ENCODE measurements around the gene DUOX1. TPM values are rescaled to one million over a fixed set of nuclear protein-coding genes. Genes with fewer than 3 reads are reported as not detected.
A peak's percentile ranks its signal among the peaks of the same experiment; 100 is the strongest.

Gene DUOX1
- total RNA-seq, 3 donors from 2014 or later: 0.43 to 1.7 (median 0.70) TPM

- peaks cover 4% of the 10 kb centered on the region for H3K36me3 ChIP-seq (ENCODE audit: low read depth)
- no peak for DNase-seq
- ATAC-seq: no peak
- intact Hi-C loops (cut with DNase I, micrococcal nuclease): loop anchor here in 1 of 2 donors (10.0 kb wide), 1 partner anchor 202 kb away; a partner anchor contains a TSS
- H3K9me3 ChIP-seq: no peaks in the 10 kb centered on the region
- no peak overlapping the region for H3K4me3 ChIP-seq
- no peak for TF ChIP-seq CTCF (IDR thresholded peaks at IDR 0.05)
- H3K4me1 ChIP-seq (ENCODE audit: low read depth): no peaks in the 10 kb centered on the region
These were observed 73.4 kb downstream of the DUOX1 start for GRCh38 chr15:45203182-45203581.

- ATAC-seq (peak; percentile 55), DNase-seq (peak in 2 of 3 donors; percentile 67 to 83)
- no peaks in the 10 kb centered on the region for H3K9me3 ChIP-seq
- no peaks in the 10 kb centered on the region for H3K36me3 ChIP-seq (ENCODE audit: low read depth)
- no peak overlapping the region for H3K4me3 ChIP-seq
- peak; percentile 51 for TF ChIP-seq CTCF (IDR thresholded peaks at IDR 0.05)
- H3K4me1 ChIP-seq (ENCODE audit: low read depth): no peaks in the 10 kb centered on the region
- intact Hi-C loops (cut with DNase I, micrococcal nuclease): loop anchor here in 1 of 2 donors (10.0 kb wide), 1 partner anchor 200 kb away; a partner anchor contains a TSS
These were observed 75.4 kb downstream of the DUOX1 start for GRCh38 chr15:45205192-45205591.

GRCh38 chr15:45212493-45212892 lies 82.7 kb downstream of the DUOX1 start:
- Histone ChIP-seq H3K36me3 (ENCODE audit: low read depth) (no peaks in the 10 kb centered on the region), H3K4me1 (ENCODE audit: low read depth) (no peaks in the 10 kb centered on the region), H3K4me3 (no peak overlapping the region), H3K9me3 (no peaks in the 10 kb centered on the region)
- DNase-seq (no peak), ATAC-seq (no peak)
- no peak for TF ChIP-seq CTCF (IDR thresholded peaks at IDR 0.05)
- intact Hi-C loops (cut with DNase I, micrococcal nuclease): no loop called here

Other genes starting within 250 kb of the DUOX1 start
- gene TERB2, start 173.3 kb upstream of the DUOX1 start, total RNA-seq: not detected
- gene SORD, start 106.8 kb upstream of the DUOX1 start, total RNA-seq: 10 to 100 TPM; 11.7 to 31.1 (median 15.8) TPM
- 10 to 100 TPM in 1 of 3 donors, 1 to 10 TPM in 2; 3.1 to 40.1 (median 5.1) TPM for gene DUOX2, start 15.8 kb upstream of the DUOX1 start, total RNA-seq
- 1 to 10 TPM in 2 of 3 donors, under 1 TPM in 1; 0.32 to 5.8 (median 1.2) TPM for gene DUOXA2, start 15.7 kb upstream of the DUOX1 start, total RNA-seq
- gene DUOXA1, start 115 bp upstream of the DUOX1 start, total RNA-seq: 1 to 10 TPM in 2 of 3 donors, under 1 TPM in 1; 0.29 to 1.6 (median 1.6) TPM
- 10 to 100 TPM in 2 of 3 donors, 1 to 10 TPM in 1; 5.4 to 19.2 (median 14.9) TPM for gene SHF, start 58.0 kb downstream of the DUOX1 start, total RNA-seq
- 1 to 10 TPM; 1.2 to 3.5 (median 2.6) TPM for gene SLC28A2, start 122.2 kb downstream of the DUOX1 start, total RNA-seq
- 10 to 100 TPM in 1 of 3 donors, 1 to 10 TPM in 2; 7.7 to 21.2 (median 8.9) TPM for gene GATM, start 248.6 kb downstream of the DUOX1 start, total RNA-seq